Uterus (tissue), 2 donors: ENCODE results near the gene SLC52A3.

ENCODE experiments used
- POLR2A ChIP-seq, 2 donors: fragments of 450-650 bp; IDR thresholded peaks; one replicate each; pipeline ENCODE4 v1.6.1; 2016; ENCODE audit warnings: antibody characterized with exemption in 2 of 2, mild to moderate bottlenecking in 1 of 2, moderate library complexity in 1 of 2
- TF ChIP-seq, protein P1 (sequence below), 4 experiments: fragments of 200-600 bp in 2 of 4; fragments of 450-650 bp in 2 of 4; sonication (generic) in 2 of 4; IDR thresholded peaks; one replicate each; pipeline ENCODE4 v1.5.1; 2016 to 2019; ENCODE audit warnings: antibody characterized with exemption in 4 of 4, mild to moderate bottlenecking in 2 of 4, moderate library complexity in 1 of 4

- TF ChIP-seq POLR2A (IDR thresholded peaks at IDR 0.05) = no peak
- TF ChIP-seq, protein P1, sequence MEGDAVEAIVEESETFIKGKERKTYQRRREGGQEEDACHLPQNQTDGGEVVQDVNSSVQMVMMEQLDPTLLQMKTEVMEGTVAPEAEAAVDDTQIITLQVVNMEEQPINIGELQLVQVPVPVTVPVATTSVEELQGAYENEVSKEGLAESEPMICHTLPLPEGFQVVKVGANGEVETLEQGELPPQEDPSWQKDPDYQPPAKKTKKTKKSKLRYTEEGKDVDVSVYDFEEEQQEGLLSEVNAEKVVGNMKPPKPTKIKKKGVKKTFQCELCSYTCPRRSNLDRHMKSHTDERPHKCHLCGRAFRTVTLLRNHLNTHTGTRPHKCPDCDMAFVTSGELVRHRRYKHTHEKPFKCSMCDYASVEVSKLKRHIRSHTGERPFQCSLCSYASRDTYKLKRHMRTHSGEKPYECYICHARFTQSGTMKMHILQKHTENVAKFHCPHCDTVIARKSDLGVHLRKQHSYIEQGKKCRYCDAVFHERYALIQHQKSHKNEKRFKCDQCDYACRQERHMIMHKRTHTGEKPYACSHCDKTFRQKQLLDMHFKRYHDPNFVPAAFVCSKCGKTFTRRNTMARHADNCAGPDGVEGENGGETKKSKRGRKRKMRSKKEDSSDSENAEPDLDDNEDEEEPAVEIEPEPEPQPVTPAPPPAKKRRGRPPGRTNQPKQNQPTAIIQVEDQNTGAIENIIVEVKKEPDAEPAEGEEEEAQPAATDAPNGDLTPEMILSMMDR (IDR thresholded peaks at IDR 0.05) = no peak
Observed at GRCh38 chr20:751761-752160, 16.5 kb downstream of the SLC52A3 start.
